DMS53 treated with DMSO at 0.1 percent for 48 hours (cell line): Measurements from ENCODE around the gene CUX1.
A peak's percentile ranks its signal among the peaks of the same experiment; 100 is the strongest.

Experiments used
- DNase-seq: peaks from one replicate; lab custom pipeline; 2025; ENCODE audit not compliant: unreplicated experiment; lab: John Stamatoyannopoulos, UW

Gene CUX1, protein sequence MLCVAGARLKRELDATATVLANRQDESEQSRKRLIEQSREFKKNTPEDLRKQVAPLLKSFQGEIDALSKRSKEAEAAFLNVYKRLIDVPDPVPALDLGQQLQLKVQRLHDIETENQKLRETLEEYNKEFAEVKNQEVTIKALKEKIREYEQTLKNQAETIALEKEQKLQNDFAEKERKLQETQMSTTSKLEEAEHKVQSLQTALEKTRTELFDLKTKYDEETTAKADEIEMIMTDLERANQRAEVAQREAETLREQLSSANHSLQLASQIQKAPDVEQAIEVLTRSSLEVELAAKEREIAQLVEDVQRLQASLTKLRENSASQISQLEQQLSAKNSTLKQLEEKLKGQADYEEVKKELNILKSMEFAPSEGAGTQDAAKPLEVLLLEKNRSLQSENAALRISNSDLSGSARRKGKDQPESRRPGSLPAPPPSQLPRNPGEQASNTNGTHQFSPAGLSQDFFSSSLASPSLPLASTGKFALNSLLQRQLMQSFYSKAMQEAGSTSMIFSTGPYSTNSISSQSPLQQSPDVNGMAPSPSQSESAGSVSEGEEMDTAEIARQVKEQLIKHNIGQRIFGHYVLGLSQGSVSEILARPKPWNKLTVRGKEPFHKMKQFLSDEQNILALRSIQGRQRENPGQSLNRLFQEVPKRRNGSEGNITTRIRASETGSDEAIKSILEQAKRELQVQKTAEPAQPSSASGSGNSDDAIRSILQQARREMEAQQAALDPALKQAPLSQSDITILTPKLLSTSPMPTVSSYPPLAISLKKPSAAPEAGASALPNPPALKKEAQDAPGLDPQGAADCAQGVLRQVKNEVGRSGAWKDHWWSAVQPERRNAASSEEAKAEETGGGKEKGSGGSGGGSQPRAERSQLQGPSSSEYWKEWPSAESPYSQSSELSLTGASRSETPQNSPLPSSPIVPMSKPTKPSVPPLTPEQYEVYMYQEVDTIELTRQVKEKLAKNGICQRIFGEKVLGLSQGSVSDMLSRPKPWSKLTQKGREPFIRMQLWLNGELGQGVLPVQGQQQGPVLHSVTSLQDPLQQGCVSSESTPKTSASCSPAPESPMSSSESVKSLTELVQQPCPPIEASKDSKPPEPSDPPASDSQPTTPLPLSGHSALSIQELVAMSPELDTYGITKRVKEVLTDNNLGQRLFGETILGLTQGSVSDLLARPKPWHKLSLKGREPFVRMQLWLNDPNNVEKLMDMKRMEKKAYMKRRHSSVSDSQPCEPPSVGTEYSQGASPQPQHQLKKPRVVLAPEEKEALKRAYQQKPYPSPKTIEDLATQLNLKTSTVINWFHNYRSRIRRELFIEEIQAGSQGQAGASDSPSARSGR (N-terminal part only)

DNA sequence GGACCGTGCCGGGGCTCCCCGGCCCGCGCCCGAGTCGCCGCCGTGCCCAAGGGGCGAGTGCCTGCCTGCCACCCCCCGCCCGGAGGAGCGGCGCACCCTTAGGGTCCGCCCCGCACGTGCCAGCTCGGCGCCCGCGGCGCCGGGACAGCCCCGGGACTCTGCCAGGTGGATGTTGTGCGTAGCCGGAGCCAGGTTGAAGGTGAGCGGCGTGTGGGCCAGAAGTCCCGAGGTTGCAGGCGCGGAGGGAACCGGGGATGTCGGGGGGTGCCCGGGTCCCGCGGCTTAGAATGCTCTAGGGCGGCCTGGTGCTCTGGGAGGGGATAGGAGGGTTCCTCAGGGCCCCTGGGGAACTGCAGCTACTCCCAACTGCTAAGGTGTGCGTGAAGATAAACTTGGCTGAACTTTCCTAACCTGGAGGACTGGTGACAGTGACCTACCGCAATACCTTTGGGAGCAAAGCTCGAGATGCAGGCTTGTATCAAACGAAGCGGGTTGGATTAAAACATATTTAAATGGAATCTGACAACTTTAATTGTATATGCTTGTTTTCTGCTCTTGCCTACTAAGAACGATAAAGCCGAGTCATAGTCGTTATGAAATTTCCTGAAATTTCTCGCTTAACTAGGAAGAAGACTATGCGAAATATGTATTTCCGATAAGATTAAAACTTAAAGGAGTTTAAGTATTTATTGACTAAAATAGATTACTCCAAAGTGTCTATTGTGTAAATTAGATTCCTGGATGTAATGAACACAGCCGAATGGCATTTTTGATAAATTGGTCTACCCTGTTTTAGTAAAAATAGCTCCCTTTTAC lies at the start of gene CUX1:
TSS of gene CUX1 (plus strand) at position 156 of the 816 bp plus-strand sequence. CDS start at position 170, 14 bp downstream.
- DNase-seq = no peak

DNA sequence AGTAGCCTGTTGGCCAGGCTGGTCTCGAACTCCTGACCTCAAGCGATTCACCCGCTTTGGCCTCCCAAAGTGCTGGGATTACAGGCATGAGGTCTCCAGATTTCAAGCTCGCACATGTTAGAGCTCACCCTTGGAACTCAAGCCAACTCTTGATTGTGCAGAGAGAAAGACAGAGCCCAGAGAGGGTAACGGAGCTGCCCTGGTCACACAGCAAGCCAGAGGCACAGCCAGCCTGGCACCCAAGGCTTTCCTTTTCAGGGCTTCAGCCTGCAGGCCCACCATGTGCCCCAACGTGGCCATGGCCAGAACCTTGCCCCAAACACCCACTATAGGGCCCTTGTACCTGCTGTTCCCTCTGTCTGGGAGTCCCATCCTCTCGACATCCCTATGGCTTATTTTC lies 49.1 kb upstream of the CUX1 start:
- no peak for DNase-seq

DNA sequence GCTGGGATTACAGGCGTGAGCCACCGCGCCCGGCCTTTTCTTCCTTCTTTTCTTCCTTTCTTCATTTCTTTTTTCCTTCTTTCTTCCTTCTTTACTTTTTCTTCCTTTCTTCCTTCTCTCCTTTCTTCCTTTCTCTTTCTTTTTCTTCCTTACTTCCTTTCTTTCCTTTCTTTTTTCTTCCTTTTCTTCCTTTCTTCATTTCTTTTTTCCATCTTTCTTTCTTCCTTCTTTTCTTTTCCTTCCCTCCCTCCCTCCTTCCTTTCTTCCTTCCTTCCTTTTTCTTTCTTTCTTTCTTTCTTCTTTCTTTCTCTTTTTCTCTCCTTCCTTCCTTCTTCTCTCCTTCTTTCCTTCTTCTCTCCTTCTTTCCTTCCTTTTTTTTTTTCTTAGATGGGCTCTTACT lies 47.0 kb upstream of the CUX1 start:
- no peak for DNase-seq

DNA sequence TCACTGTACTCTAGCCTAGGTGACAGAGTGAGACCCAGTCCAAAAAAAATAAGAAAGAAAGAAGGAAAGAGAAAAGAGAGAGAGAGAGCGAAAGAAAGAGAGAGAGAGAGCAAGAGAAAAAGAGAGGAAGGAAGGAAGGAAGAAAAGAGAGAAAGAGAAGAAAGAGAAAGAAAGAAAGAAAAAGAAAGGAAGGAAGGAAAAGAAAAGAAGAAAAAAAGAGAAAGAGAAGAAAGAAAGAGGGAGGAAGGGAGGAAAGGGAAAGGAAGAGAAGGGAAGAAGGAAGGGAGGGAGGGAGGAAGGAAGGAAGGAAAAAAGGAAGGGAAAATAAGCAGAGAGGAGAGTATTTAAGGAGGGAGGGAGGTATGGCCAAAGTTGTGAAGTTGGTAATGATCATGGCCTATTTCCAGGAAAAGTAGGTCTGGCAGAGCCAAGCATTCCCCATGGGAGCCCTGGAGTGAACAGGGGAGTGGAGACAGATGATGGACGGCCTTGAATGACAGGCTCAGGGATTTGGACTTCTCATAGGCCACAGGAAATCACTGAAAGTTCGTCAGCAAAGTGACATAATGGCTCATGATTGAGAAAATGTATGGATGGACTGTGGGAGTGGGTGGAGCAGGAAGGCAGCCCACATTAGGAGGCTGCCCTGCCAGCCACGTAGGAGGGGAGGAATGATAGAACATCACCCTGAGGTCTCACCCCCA lies 44.8 kb upstream of the CUX1 start:
- no peak for DNase-seq

DNA sequence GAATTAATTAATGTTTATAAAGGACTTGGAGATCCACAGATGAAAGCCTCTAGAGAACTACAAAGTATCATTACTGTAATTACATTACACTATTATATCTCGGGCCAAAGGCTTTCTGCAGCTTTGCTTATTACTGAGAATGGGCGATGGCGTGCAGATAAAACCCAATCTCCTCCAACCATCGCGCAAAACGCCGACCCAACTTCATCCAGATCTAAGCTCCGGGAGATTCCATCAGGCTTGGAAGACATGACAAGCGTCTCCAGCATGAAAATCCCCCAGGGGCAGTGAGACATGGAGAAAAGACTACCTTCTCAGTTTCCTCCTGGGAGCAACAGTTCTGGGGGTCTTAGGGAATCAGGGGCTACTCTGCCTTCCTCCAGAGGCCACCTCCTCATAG lies 42.2 kb upstream of the CUX1 start:
- DNase-seq = no peak

DNA sequence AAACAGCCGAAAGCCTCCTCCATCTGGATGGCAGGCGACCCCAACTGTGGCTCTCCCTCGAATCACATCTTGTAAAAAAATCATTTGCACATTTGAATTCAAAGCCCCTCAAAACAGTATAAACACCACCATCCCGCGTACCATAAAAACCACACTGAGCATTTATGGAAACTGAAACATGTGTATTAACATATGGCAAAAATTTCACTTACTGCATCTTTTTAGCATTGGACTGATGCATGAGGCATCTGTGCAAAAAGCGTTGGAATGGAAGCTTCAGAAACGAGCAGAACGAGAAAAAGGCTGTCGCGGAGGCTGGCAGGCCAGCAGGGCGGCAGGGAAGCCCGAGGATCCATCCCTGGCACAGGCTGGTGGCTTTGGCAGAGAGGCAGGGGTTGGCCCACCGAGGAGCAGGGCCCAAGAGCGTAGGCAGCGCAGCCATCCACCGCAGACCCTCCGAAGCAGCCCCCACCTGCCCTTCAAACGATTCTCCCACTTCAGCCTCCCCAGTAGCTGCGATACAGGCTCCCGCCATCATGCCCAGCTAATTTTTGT lies 39.3 kb upstream of the CUX1 start:
- no peak for DNase-seq

DNA sequence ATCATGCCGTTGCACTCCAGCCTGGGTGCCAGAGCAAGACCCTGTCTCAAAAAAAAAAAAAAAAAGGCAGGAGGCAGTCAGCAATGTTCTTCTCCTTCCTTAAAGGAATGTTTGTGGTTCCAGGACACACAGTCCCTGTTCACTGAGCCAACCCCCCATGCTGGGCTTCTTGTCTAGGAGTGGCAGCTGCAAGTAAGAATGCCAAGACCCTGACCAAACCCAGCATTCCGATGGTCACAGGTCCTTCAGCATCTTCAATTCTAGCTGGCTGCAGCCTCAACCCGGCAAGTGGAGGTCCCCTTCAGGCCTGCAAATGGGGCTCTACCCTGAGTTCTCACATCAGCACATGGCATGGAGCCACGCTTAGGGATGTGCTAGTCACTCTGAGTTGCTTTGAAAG lies 38.2 kb upstream of the CUX1 start:
- no peak for DNase-seq

DNA sequence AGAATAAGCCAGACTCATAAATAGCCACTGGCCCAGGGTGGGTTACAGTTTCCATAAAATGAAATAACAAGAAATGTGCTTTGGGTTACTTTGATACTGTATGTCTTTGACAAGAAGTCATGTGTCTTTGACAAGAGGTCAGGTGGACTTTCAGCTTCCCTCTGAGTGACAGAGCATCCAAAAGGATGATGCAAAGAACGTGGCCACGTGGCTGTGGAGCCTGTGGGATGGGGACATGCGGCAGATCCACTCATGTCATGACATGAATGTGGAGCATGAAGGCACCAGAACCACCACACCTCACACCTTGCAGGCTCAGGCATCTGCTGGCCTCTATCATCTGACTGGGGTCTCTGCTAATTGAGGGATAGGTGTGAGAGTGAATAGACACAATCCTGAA lies 37.1 kb upstream of the CUX1 start:
- DNase-seq = no peak

DNA sequence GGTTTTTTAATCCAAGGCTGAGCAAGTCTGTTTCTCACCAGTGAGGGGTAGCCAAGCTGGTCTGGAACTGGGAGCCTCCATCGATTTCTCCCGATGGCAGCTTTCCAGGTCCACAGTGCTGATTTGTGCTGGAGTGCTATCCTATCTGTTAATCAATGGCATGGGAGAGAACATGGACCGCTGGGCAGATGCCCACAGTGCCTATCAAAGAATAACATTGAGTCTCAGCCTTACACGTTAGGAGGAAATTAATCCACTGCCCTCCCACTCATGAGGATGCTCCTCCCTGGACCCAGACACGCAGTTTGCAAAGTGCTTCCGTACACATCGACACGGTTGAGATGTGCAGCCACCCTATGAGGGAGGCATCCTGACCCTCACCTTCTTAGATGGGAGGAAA lies 36.0 kb upstream of the CUX1 start:
- DNase-seq = no peak

DNA sequence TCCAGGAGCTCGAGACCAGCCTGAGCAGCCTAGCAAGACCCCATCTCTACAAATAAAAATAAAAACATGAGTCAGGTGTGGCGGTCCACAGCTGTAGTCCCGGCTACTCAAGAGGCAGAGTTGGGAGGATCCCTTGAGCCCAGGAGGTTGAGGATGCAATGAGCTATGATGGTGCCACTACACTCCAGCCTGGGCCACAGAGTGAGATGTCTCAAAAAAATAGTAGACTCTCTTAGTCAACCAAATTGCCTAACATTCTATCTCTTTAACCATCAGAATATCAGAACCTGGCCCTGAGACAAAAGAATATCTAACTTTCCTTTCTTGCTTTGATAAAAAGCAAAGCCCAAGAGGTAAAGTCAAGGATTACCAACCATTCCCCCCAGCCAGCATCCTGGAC lies 35.0 kb upstream of the CUX1 start:
- DNase-seq = no peak

DNA sequence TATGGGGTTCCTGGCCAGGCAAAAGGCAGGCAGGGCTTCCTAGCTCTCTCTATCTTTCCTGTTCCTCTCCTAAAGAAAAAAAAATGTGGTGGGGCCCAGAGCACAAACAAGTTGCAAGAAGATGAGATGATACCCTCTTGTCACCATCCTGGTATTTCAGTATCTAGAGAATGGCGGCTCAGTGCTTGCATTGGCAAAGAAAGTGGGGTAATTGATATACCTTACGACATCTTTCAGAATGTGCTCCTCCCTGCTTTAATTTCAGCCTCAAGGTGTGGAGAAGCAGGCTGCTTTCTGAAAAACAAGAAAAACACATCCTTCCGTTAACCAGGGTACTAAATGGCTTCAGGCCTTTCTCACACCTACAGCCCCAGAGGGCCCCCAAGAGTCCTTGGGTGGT lies 34.5 kb upstream of the CUX1 start:
- DNase-seq = no peak

DNA sequence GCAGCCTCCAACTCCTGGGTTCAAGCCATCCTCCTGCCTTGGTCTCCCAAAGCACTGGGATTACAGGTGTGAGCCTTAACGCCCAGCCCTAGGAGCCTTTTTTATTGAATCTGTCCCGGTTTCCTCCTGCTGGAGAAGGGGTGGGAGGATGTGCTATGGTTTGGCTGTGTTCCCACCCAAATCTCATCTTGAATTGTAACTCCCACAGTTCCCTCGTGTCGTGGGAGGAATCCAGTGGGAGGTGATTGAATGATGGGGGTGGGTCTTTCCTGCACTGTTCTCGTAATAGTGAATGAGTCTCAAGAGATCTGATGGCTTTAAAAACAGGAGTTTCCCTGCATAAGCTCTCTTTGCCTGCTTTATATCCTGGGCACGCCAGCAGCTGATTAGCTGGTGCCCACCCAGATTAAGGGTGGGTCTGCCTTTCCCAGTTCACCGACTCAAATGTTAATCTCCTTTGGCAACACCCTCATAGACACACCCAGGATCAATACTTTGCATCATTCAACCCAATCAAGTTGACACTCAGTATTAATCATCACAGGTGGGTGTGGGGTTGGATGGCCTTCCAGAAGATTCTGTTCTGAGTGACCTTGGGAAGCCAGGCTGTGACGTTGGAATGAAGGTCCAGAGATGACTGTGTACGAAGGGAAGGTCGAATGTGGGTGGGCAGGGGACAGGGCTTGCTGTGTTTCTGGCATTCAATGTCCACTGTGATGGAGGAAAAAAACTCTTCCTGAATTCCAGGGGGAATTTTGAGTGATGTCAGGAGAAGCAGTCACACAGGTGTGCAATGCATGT lies 33.8 kb upstream of the CUX1 start:
- DNase-seq = no peak

DNA sequence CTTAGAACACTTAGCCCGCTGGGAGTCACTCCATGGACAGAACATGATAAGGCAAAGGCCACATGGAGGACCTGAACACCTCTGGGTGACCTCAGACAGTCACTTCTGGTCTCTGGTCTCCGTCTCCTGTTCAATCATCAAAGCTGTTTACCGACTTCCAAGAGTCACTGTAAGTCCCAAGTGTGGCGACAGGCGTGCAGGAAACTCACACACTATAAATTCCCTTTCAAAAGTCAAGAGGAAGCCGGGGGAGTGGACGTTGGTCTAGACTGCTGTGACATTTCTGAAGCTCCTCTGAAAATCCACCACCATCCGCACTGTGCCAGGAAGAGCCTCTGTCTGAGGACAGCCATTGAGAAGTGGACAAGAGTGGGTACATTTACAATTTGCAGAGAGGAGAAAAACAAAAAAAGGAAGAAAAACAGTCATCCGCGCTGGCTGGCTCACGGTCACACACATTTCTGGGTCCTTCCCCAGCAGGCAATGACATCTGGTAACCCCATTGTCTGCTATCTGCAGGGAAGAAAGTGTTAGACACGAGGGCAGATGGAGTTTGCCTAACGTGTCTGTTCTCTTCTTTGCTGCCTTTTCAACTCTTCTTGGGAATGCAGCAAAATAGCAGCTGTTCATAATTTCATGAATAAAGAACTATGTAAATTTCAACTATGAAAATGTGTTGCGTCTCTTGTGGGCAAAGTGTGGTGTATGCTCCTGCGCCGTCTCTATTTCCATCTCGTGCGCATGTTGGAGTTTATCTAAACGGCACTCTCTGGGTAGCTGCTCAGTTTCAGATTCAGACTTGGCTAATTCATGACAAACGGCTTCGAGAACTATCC lies 32.9 kb upstream of the CUX1 start:
- DNase-seq = no peak

DNA sequence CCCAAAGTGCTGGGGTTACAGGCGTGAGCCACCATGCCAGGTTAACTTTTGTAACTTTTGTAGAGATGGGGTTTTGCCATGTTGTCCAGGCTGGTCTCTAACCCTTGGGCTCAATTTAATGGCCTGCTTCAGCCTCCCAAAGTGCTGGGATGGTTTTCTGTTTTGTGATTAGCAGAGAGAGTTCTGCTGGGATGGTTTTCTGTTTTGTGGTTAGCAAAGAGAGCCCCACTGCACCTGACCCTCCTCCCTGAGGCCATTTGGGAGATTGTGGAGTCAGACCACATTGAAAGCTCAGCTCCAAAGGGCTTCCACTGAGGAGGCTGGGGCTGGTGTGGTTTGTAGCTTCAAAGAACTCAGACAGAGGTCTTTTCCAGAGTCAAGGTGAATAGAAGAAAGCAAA lies 29.6 kb upstream of the CUX1 start:
- DNase-seq = no peak

DNA sequence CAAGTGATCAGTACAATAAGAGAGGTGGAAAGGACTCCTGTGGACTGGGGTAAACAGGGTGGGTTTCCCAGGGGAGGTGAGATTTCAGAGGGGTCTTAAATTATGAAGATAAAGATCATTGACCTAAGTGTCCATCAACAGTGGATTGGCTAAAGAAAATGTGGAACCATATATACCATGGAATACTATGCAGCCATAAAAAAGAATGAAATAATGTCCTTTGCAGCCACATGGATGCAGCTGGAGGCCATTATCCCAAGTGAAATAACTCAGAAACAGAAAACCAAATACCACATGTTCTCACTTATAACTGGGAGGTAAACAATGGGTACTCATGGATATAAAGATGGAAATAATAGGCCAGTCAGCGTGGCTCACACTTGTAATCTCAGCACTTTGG lies 28.9 kb upstream of the CUX1 start:
- DNase-seq = no peak

DNA sequence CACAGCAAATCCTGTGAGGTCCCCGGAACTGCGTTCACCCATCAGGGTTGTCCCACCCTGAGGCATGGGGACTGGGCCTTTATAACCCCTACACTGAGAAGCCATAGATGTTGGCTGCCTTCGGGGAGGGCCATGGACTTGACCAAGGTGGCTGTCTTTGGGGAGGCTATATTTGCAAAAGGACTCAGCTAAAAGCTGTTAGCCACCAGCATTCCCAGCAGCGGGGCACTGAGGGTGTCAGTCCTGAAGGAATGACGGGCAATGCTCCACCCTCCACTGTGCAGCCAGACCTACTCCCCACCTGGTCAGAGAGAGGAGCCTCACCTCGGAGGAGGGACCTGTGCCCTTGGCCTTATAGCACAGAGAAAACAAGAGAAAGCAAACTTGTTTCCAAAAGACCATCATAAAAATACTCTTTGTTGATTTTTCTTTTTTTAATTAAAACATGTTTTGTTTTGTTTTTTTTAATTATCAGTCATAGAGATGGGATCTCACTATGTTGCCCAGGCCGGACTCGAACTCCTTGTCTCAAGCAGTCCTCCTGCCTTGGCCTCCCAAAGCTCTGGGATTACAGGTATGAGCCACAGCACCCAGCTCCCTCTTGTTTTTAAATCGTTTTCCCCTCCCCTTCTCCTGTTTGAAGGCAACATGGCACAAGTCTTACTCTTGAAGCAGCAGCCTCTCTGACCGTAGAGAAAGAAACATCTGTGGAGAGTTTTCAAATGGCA lies 26.7 kb upstream of the CUX1 start:
- DNase-seq = no peak

DNA sequence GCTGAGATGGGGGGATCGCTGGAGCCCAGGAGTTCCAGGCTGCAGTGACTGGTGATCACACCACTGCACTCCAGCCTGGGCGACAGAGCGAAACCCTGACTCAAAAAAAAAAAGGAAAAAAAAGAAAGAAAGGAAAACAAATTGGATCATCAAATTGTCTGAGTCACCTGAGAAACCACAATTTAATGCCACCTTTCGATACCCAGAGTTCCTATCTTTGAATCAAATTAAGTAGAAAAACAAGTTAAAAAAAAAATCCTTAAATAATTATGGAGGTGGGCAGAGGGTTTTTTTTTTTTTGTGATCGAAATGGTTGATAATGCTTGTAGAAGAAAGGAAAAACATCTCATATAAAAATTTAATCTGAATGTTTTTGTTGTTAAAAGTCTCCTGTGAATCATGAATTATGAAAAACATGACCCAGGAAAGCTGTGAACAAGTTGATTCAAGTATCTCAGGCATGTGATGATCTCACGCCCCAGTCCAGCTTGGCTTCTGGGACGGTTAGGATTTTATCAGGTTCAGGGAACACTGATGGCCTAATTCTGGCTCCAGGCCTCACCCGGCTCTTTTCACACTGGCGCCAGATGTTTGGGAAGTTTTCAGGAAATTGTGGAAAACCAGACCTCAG lies 25.3 kb upstream of the CUX1 start:
- DNase-seq = peak; percentile 17
